Esophagus (tissue), 2 donors: ENCODE measurements around the gene NLN. TPM values are rescaled to one million over a fixed set of nuclear protein-coding genes. Genes with fewer than 3 reads are reported as not detected.

ENCODE experiments used
- H3K27ac ChIP-seq, 2 donors: one replicate each; pipeline ENCODE4 v1.5.1; 2013; ENCODE audit warnings: low read depth in 2 of 2, mild to moderate bottlenecking in 2 of 2, inconsistent platforms in 1 of 2, low read length in 1 of 2, moderate library complexity in 1 of 2
- H3K27me3 ChIP-seq, 2 donors: one replicate each; pipeline ENCODE4 v1.6.1; 2013; ENCODE audit warnings: low read length in 2 of 2, control low read depth in 1 of 2, mild to moderate bottlenecking in 1 of 2; ENCODE audit not compliant: insufficient read depth in 2 of 2, control insufficient read depth in 1 of 2
- H3K36me3 ChIP-seq, 2 donors: one replicate each; pipeline ENCODE4 v1.6.1; 2013; ENCODE audit warnings: low read length in 1 of 2; ENCODE audit not compliant: control insufficient read depth in 2 of 2, insufficient read depth in 2 of 2
- H3K4me1 ChIP-seq, 2 donors: one replicate each; pipeline ENCODE4 v1.6.1; 2013; ENCODE audit warnings: low read length in 1 of 2; ENCODE audit not compliant: control insufficient read depth in 2 of 2, insufficient read depth in 2 of 2
- H3K4me3 ChIP-seq, 2 donors: one replicate each; pipeline ENCODE4 v1.5.1; 2013; ENCODE audit warnings: low read length in 2 of 2, mild to moderate bottlenecking in 2 of 2, low read depth in 1 of 2, moderate library complexity in 1 of 2
- H3K9me3 ChIP-seq, 2 donors: one replicate each; pipeline ENCODE4 v1.6.1; 2013; ENCODE audit warnings: mild to moderate bottlenecking in 2 of 2, low read depth in 1 of 2, low read length in 1 of 2, moderate library complexity in 1 of 2; ENCODE audit not compliant: control insufficient read depth in 2 of 2, insufficient read depth in 1 of 2
- WGBS, 2 donors: extraction: QIAGEN DNeasy Blood & Tissue Kit; methylation state at CpG; one replicate each; pipeline ENCODE4 v1.1.7; 2013; 5-methylcytosine and 5-hydroxymethylcytosine counted together
- polyA plus RNA-seq, 2 donors: library from polyadenylated mRNA; stranded (reverse); fragments of 200-250 nt; gene quantifications; one replicate each; pipeline ENCODE4 v1.2.3, GENCODE V29; 2013
- donor health status: healthy with polysubstance abuse.
- donor health status: Bipolar disorder and iron deficiency.

Gene NLN
- polyA plus RNA-seq, 2 donors: 2.3 to 6.0 TPM

- Histone ChIP-seq H3K9me3 (peaks cover 0 to 2% of the 10 kb centered on the region in 2 donors), H3K27me3 (no peaks in the 10 kb centered on the region), H3K4me1 (no peaks in the 10 kb centered on the region), H3K4me3 (no peak overlapping the region), H3K36me3 (no peaks in the 10 kb centered on the region), H3K27ac (no peak overlapping the region)
These were observed 133.8 kb downstream of the NLN start for GRCh38 chr5:65855766-65856315.

- H3K27ac ChIP-seq: no peak overlapping the region
- H3K4me1 ChIP-seq: no peaks in the 10 kb centered on the region
- no peaks in the 10 kb centered on the region for H3K27me3 ChIP-seq
- no peaks in the 10 kb centered on the region for H3K36me3 ChIP-seq
- WGBS, 2 donors: 92 to 93% methylated on average over 5 of the region's 5 CpGs
- H3K4me3 ChIP-seq: no peak overlapping the region
- H3K9me3 ChIP-seq: peaks cover 0 to 2% of the 10 kb centered on the region in 2 donors
These were observed 134.5 kb downstream of the NLN start for GRCh38 chr5:65856520-65856919.

GRCh38 chr5:65858316-65858715 is 136.3 kb downstream of the NLN start:
- H3K4me1 ChIP-seq: no peaks in the 10 kb centered on the region
- 63 to 71% methylated on average over 3 of the region's 3 CpGs for WGBS, 2 donors
- H3K4me3 ChIP-seq: no peak overlapping the region
- no peaks in the 10 kb centered on the region for H3K9me3 ChIP-seq
- H3K36me3 ChIP-seq: no peaks in the 10 kb centered on the region
- H3K27ac ChIP-seq: no peak overlapping the region
- H3K27me3 ChIP-seq: no peaks in the 10 kb centered on the region

GRCh38 chr5:65861830-65862241 is 139.8 kb downstream of the NLN start:
- H3K9me3 ChIP-seq: no peaks in the 10 kb centered on the region
- no peaks in the 10 kb centered on the region for H3K27me3 ChIP-seq
- no peaks in the 10 kb centered on the region for H3K36me3 ChIP-seq
- H3K4me1 ChIP-seq: no peaks in the 10 kb centered on the region
- no peak overlapping the region for H3K27ac ChIP-seq
- 81 to 88% methylated on average over 3 of the region's 3 CpGs for WGBS, 2 donors
- H3K4me3 ChIP-seq: no peak overlapping the region

GRCh38 chr5:65862384-65862783 is 140.4 kb downstream of the NLN start:
- no peaks in the 10 kb centered on the region for H3K4me1 ChIP-seq
- no peaks in the 10 kb centered on the region for H3K27me3 ChIP-seq
- no peaks in the 10 kb centered on the region for H3K9me3 ChIP-seq
- H3K27ac ChIP-seq: no peak overlapping the region
- H3K4me3 ChIP-seq: no peak overlapping the region
- no peaks in the 10 kb centered on the region for H3K36me3 ChIP-seq

- no peaks in the 10 kb centered on the region for H3K4me1 ChIP-seq
- H3K27ac ChIP-seq: no peak overlapping the region
- no peaks in the 10 kb centered on the region for H3K36me3 ChIP-seq
- H3K9me3 ChIP-seq: no peaks in the 10 kb centered on the region
- 94% methylated on average over 2 of the region's 2 CpGs for WGBS, 2 donors
- H3K27me3 ChIP-seq: no peaks in the 10 kb centered on the region
- no peak overlapping the region for H3K4me3 ChIP-seq
These were observed 141.7 kb downstream of the NLN start for GRCh38 chr5:65863747-65864146.

- no peaks in the 10 kb centered on the region for H3K9me3 ChIP-seq
- 65 to 70% methylated on average over 6 of the region's 6 CpGs for WGBS, 2 donors
- no peak overlapping the region for H3K4me3 ChIP-seq
- no peaks in the 10 kb centered on the region for H3K27me3 ChIP-seq
- H3K4me1 ChIP-seq: no peaks in the 10 kb centered on the region
- no peaks in the 10 kb centered on the region for H3K36me3 ChIP-seq
- H3K27ac ChIP-seq: no peak overlapping the region
These were observed 145.0 kb downstream of the NLN start for GRCh38 chr5:65866837-65867521.

- Histone ChIP-seq H3K36me3 (no peaks in the 10 kb centered on the region), H3K27me3 (no peaks in the 10 kb centered on the region), H3K27ac (no peak overlapping the region), H3K4me1 (no peaks in the 10 kb centered on the region), H3K9me3 (no peaks in the 10 kb centered on the region), H3K4me3 (no peak overlapping the region)
- 67 to 69% methylated on average over 11 of the region's 11 CpGs for WGBS, 2 donors
These were observed 145.7 kb downstream of the NLN start for GRCh38 chr5:65867542-65868195.

GRCh38 chr5:65868509-65868908 is 146.5 kb downstream of the NLN start:
- Histone ChIP-seq H3K27ac (no peak overlapping the region), H3K36me3 (no peaks in the 10 kb centered on the region), H3K4me1 (no peaks in the 10 kb centered on the region), H3K4me3 (no peak overlapping the region), H3K27me3 (no peaks in the 10 kb centered on the region), H3K9me3 (no peaks in the 10 kb centered on the region)
- 59 to 78% methylated on average over 3 of the region's 3 CpGs for WGBS, 2 donors

GRCh38 chr5:65871182-65871581 is 149.2 kb downstream of the NLN start:
- no peaks in the 10 kb centered on the region for H3K36me3 ChIP-seq
- no peaks in the 10 kb centered on the region for H3K4me1 ChIP-seq
- no peak overlapping the region for H3K27ac ChIP-seq
- H3K4me3 ChIP-seq: no peak overlapping the region
- no peaks in the 10 kb centered on the region for H3K9me3 ChIP-seq
- H3K27me3 ChIP-seq: no peaks in the 10 kb centered on the region
- WGBS, 2 donors: 51 to 57% methylated on average over 5 of the region's 5 CpGs
